ENCODE results near the gene CELSR1. TPM values are rescaled to one million over a fixed set of nuclear protein-coding genes. Genes with fewer than 3 reads are reported as not detected.

CELSR1 gene
- total RNA-seq, 1 donor from 2014 or later = 14.2 TPM

DNA sequence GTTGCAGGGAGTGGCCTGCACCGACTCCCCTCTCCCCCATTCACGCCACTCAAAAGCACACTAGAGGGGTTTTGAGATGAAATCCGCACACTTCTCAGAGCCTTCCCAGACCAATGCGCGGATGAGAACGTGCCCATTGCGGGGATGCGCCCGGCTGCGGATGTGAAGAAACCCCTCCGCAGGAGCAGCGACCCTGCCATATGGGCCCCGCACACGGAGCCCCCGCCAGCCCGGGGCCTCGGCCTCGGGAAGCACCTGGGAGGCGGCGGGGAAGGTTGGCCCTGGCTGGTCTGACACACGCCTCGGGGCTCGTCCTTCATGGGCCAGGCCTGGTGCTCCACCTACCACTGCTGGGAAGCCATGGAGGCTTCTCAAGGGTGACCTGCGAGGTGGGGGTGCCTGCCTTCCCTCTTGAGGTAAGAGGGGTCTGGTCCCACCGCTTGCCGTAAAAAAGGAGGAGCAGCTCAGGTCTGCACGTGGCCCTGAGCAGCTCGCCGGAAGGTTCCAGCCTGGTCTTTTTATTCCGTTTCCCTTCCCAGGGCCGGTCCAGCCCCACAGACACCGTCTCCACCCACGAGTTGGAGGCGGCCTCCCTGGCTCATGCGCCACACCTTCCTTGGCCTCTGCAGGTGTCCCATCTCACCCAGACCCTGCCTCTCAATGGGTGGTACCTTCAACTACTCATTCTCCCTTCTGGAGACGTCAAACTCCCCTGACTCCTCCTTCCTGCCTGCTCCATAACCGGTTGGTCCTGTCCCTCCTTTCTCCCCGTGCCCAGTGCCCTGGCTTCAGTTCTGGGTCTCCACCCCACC, 162.6 kb downstream of the CELSR1 start:
- no peak for DNase-seq

- DNase-seq = no peak
These were observed 163.3 kb downstream of the CELSR1 start for GRCh38 chr22:46373921-46374662.

GRCh38 chr22:46373159-46373558, 164.3 kb downstream of the CELSR1 start:
- no peak for DNase-seq

GRCh38 chr22:46372686-46373085, 164.7 kb downstream of the CELSR1 start:
- no peak for DNase-seq

GRCh38 chr22:46371623-46372226, 165.7 kb downstream of the CELSR1 start:
- no peak for DNase-seq

- no peak for DNase-seq
These were observed 166.7 kb downstream of the CELSR1 start for GRCh38 chr22:46370584-46371291.

GRCh38 chr22:46369716-46370583, 167.5 kb downstream of the CELSR1 start:
- DNase-seq = no peak

- no peak for DNase-seq
These were observed 168.3 kb downstream of the CELSR1 start for GRCh38 chr22:46368871-46369715.

GRCh38 chr22:46368422-46368821, 169.0 kb downstream of the CELSR1 start:
- no peak for DNase-seq

GRCh38 chr22:46367707-46368191, 169.7 kb downstream of the CELSR1 start:
- DNase-seq = no peak

DNA sequence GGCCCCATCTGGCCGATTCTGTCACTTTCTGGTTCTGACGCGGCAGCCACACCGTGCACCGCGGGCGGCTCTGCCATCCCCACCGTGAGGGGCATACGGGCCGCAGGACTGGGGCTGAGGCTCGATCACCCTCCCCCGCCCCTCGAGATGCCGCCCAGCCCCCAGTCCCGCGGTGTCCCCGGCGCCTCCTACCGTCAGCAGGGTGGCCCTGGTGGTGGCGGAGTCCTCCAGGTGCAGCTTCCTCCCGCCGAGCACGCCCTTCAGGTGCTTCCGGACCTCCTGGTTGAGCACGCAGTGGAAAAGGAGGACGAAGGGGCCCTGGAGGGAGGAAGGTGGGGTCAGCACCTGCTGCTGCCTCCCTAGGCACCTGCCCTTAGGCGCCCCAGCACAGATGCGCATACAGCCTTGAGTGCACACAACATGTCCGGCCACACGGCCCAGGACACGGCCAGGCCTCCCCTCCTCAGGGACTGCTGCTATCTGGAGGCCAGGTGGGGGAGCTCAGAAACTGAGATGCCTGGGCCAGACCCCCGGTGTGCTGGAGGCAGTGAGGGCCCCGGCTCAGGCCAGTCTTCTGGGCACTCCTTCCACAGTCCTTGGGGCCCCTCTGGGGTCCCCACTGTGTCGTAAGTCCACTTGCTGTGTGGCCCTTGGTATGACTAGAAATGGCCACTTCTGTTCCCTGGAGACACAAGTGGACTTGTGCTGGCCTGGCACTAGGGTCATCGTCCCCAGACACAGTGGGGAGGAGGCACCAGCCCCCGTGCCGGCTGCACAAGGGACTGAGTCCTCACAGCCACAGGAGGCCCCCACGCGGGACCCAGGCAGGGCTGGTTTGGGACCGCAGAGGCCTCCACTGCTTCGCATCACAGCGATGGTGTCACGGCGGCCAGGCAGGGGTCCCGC, 170.4 kb downstream of the CELSR1 start:
- no peak for DNase-seq

GRCh38 chr22:46366327-46366731, 171.1 kb downstream of the CELSR1 start:
- DNase-seq = no peak

- no peak for DNase-seq
These were observed 172.2 kb downstream of the CELSR1 start for GRCh38 chr22:46365166-46365624.

DNA sequence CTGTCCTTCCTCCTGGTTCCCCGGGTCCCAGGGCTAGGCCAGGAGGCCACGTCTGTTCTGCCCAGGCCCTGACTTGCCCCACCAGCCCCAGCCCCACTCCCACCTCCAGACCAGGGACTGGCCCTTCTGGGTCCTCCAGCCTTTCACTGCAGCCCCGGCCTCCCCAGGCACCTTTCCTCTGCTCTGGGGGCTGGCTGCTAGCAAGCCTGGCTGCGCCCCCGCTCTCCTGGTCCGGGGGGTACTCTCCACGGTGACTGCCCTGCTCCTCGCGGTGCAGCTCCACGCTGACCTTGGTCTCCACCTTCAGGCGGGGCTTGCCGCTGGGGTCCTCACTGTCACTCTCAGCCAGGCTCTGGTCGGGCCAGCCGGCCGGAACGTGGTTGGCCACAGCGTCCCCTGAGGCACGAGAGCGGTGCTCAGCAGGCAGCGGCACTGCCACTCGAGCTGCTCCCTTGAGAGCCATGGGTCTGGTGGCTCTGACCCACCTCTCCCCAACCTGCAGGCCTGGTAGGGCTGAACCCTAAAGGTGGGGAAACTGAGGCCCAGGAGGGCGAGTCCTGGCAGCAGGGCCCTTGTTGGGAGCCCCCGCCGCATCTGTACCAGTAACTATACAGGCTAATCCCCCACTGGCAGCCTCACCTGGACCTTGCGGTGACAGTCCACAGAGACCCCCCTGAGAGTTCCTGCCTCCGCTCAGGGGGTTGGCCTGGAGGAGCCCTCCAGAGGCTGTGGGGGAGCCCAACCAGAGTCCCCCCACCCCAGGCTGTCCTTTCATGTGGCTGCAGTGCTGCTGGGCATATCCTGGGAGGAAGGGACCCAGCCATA, 172.9 kb downstream of the CELSR1 start:
- DNase-seq = no peak

- DNase-seq = no peak
These were observed 173.7 kb downstream of the CELSR1 start for GRCh38 chr22:46363611-46364321.

DNA sequence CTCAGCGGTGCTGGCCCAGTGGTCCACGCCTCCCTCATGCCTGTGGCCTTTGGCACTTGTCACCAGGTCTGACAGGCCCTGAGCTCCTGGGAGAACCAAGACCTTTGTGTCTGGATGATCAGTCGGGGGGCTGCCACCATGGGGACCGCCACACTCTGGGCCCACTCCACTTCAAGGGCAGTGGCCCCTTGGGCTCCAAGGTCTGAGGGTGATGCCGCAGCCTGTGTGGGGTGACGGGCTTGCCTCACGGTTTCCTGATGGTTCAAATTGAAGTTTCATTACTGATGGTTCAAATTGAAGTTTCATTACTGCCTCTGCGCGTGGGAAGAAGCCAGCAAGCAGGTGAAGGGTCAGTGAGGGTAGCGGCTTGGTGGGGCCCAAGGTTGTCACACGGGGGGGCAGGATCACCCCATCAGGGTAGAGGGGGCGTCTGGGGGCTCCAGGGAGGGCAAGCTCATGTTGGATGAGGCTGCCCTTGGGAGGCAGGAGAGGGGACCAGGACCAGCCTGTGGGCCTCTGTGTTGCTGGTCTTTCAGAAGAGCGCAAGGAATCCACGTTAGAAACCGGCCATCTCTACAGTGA, 174.4 kb downstream of the CELSR1 start:
- no peak for DNase-seq
